Heart right ventricle (tissue), 16 donors: ENCODE data around the gene MAG. TPM values are rescaled to one million over a fixed set of nuclear protein-coding genes. Genes with fewer than 3 reads are reported as not detected.

ENCODE experiments used
- ATAC-seq, 8 donors: fragments of 200-7000 bp; cut with Tn5 transposase; one replicate each; pipeline ENCODE4 v1.9.1; 2020; ENCODE audit warnings: mild to moderate bottlenecking in 8 of 8, moderate library complexity in 8 of 8, moderate number of reproducible peaks in 1 of 8
- DNase-seq, 2 donors: peaks; one replicate each; pipeline ENCODE4 v3.0.0-alpha.2; 2020
- H3K27ac ChIP-seq, 10 donors: fragments of 200-600 bp; sonication (generic) in 2 of 10; one replicate each; pipeline versions ENCODE4 v1.5.0 to v1.8.0; 2020 to 2022; ENCODE audit warnings: mild to moderate bottlenecking in 3 of 10
- H3K27me3 ChIP-seq, 7 donors: fragments of 200-600 bp; one replicate each; pipeline ENCODE4 v1.8.0; 2021 to 2022; ENCODE audit warnings: mild to moderate bottlenecking in 2 of 7
- H3K36me3 ChIP-seq, 9 donors: fragments of 200-600 bp; sonication (generic) in 1 of 9; one replicate each; pipeline versions ENCODE4 v1.5.0 to v1.8.0; 2020 to 2022; ENCODE audit warnings: mild to moderate bottlenecking in 2 of 9
- H3K4me1 ChIP-seq, 9 donors: fragments of 200-600 bp; sonication (generic) in 1 of 9; one replicate each; pipeline versions ENCODE4 v1.5.0 to v1.8.0; 2020 to 2022; ENCODE audit warnings: mild to moderate bottlenecking in 4 of 9
- H3K4me3 ChIP-seq, 10 donors: fragments of 200-600 bp; sonication (generic) in 2 of 10; one replicate each; pipeline versions ENCODE4 v1.5.0 to v1.8.0; 2020 to 2022; ENCODE audit warnings: mild to moderate bottlenecking in 7 of 10, moderate library complexity in 2 of 10
- H3K9me3 ChIP-seq, 11 donors: fragments of 200-600 bp in 10 of 11; sonication (generic) in 2 of 11; one replicate each; pipeline versions ENCODE4 v1.5.0 to v1.8.0; 2013 to 2022; ENCODE audit warnings: mild to moderate bottlenecking in 2 of 11, control low read depth in 1 of 11, moderate library complexity in 1 of 11
- WGBS, 2 donors: extraction: QIAGEN DNeasy Blood & Tissue Kit; methylation state at CpG; one replicate each; pipeline ENCODE4 v1.1.7; 2013; ENCODE audit warnings: inconsistent platforms in 1 of 2; 5-methylcytosine and 5-hydroxymethylcytosine counted together
- intact Hi-C, 10 donors: fragments of 100-400 bp; cut with DNase I; formaldehyde crosslinking; loops; one replicate each; pipeline versions ENCODE4 v1.11.1 to v1.14.2; 2022
- polyA plus RNA-seq, 2 donors: library from polyadenylated mRNA; stranded (reverse); fragments of 200-250 nt; gene quantifications; one replicate each; pipeline ENCODE4 v1.2.3, GENCODE V29; 2013
- total RNA-seq, 10 donors: library from RNA; stranded (reverse); fragmentation: NEBNext Ultra II Directional in 3 of 10; extraction: Animal tissue kit (Norgen Biotek cat#: 25700) in 3 of 10; gene quantifications; one replicate each; pipeline versions ENCODE4 v1.2.1 to v1.2.4, GENCODE V29; 2021 to 2023
- TF ChIP-seq, protein P1 (sequence below), 9 donors: fragments of 200-600 bp; sonication (generic) in 2 of 9; IDR thresholded peaks; one replicate each; pipeline versions ENCODE4 v1.5.0 to v1.8.0; 2021 to 2022; ENCODE audit warnings: antibody characterized with exemption in 9 of 9, mild to moderate bottlenecking in 5 of 9, moderate library complexity in 1 of 9
- donor health status: Arrhythmogenic right ventricular cardiomyopathy.
- donor health status: ischemic (EF 13 %, LVEDD 7.1; RV severe dilation, severe dysfunction).
- donor health status: healthy with polysubstance abuse.
- donor health status: DM: no; HTN: yes; CAD: no.
- donor health status: DM: no; HTN: no; CAD: no.
- donor health status: ischemic (EF 25% LVEDD 6.9; RV normal size, moderate dysfunction).
- donor health status: ischemic (EF 25% LVEDD 5.7; RV mildly dilated, moderate dysfunction).
- donor health status: healthy.
- donor health status: DM: yes; HTN: yes; CAD: no.
- donor health status: Ischemic cardiomyopathy.
- donor health status: ischemic (EF 35%, LVEDD 5.7; RV mildly dilated, moderate dysfunction).
- donor health status: nonischemic (EF 11% LVEDD 7.7; RV severe dilation, severe dysfunction).
- donor health status: DM: yes; HTN: yes; CAD: no.
- donor health status: PGD.
- donor health status: ischemic (EF 29% LVEDD 5.4; RV normal size, mild dysfunction).
- donor health status: nonischemic (EF 23%, LVEDD 6.1; RV moderate dilation, normal function).

The MAG gene
- total and polyA plus RNA-seq, 12 donors = 0.04 to 0.39 TPM; not detected in 10

DNA sequence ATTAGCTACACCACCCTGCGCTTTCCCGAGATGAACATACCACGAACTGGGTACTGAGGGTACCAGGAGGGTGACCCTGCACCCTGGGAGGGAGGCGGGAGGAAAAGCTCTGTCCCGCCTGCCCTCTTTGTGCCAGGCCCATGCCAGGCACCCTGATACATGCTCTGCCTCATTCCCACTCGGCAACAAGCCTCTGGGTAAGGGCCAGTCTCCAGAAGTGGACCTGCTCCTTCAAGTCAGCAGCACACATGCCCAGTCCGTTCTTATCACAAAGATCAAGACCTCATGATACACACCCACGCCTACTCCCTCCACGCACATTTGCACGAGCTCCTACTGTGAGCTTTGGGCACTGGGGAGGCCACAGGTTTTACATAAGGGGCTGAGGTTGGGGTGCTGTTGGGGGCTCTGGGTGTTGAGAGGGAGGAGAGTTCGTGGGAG, 53.7 kb downstream of the MAG start:
- H3K27me3 ChIP-seq = peaks cover 0 to 39% (median 14%) of the 10 kb centered on the region in 7 donors
- no peak for DNase-seq
- no peaks in the 10 kb centered on the region for H3K9me3 ChIP-seq
- TF ChIP-seq, protein P1, sequence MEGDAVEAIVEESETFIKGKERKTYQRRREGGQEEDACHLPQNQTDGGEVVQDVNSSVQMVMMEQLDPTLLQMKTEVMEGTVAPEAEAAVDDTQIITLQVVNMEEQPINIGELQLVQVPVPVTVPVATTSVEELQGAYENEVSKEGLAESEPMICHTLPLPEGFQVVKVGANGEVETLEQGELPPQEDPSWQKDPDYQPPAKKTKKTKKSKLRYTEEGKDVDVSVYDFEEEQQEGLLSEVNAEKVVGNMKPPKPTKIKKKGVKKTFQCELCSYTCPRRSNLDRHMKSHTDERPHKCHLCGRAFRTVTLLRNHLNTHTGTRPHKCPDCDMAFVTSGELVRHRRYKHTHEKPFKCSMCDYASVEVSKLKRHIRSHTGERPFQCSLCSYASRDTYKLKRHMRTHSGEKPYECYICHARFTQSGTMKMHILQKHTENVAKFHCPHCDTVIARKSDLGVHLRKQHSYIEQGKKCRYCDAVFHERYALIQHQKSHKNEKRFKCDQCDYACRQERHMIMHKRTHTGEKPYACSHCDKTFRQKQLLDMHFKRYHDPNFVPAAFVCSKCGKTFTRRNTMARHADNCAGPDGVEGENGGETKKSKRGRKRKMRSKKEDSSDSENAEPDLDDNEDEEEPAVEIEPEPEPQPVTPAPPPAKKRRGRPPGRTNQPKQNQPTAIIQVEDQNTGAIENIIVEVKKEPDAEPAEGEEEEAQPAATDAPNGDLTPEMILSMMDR (IDR thresholded peaks at IDR 0.05) = no peak
- peaks cover 0 to 23% (median 0%) of the 10 kb centered on the region in 9 donors for H3K4me1 ChIP-seq
- H3K27ac ChIP-seq = no peak overlapping the region
- no peak for ATAC-seq
- no peak overlapping the region for H3K4me3 ChIP-seq
- intact Hi-C loops = no loop called here
- 78 to 79% methylated on average over 11 of the region's 11 CpGs for WGBS, 2 donors
- H3K36me3 ChIP-seq = no peaks in the 10 kb centered on the region

DNA sequence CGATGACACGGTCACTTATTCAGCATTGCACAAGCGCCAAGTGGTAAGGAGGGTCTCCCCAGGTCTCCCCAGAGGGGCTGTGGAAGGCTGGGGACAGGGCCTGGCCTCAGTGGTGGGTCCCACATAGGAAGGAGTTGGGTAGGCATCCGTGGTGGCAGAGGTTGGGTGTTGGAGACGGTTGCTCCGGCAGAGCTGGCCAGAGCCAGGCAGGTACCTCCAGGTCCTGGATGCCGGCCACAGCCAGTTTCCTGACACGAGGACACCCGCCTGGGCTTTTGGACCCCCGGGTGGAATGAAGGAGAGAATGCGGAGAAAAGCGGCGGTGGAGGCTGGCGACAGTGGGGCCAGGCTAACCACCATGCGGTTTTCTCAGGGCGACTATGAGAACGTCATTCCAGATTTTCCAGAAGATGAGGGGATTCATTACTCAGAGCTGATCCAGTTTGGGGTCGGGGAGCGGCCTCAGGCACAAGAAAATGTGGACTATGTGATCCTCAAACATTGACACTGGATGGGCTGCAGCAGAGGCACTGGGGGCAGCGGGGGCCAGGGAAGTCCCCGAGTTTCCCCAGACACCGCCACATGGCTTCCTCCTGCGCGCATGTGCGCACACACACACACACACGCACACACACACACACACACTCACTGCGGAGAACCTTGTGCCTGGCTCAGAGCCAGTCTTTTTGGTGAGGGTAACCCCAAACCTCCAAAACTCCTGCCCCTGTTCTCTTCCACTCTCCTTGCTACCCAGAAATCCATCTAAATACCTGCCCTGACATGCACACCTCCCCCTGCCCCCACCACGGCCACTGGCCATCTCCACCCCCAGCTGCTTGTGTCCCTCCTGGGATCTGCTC, 54.5 kb downstream of the MAG start:
- H3K4me3 ChIP-seq = no peak overlapping the region
- no peak for ATAC-seq
- peak overlapping the region in 1 of 10 donors; percentile 85 for H3K27ac ChIP-seq
- 65 to 70% methylated on average over 28 of the region's 28 CpGs for WGBS, 2 donors
- peaks cover 0 to 44% (median 14%) of the 10 kb centered on the region in 7 donors for H3K27me3 ChIP-seq
- H3K4me1 ChIP-seq = peaks cover 0 to 23% (median 0%) of the 10 kb centered on the region in 9 donors
- no peaks in the 10 kb centered on the region for H3K9me3 ChIP-seq
- no peaks in the 10 kb centered on the region for H3K36me3 ChIP-seq
- TF ChIP-seq, protein P1 (IDR thresholded peaks at IDR 0.05) = no peak
- intact Hi-C loops = no loop called here
- no peak for DNase-seq

DNA sequence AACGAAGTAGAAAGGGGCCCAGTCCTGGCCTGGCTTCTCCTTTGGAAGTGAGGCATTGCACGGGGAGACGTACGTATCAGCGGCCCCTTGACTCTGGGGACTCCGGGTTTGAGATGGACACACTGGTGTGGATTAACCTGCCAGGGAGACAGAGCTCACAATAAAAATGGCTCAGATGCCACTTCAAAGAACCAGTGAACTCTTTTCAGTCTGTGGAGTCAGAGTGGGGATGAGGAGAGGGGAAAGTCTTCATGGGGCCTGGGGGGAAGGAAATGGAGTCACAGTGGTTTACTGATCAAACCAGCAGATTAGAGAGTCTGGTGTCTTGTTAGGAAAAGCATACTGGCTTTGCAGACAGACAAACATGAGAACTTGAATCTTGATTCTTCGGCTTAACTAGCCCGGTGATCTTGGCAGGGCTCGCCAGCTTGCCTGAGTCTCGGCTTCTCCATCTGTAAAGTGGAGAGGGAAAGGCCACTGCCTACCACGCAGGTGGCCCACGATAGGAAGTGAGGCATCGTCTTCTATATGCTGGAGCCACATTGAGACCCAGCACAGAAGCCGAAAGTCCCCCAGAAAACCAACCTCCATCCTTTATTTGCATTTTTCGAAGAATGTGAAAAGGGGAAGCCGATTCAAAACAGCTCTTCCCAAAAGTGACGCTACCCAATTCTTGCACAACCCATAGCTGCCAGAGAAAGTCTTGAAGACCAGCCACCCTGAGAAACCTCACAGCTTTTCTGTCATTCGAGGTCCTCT, 55.4 kb downstream of the MAG start, which contains the start of gene FFAR1:
Gene FFAR1 (plus strand): TSS at position 732 of the 759 bp plus-strand sequence. CDS start 3,650 bp downstream, outside the sequence.
- intact Hi-C loops = no loop called here
- WGBS, 2 donors = 70 to 78% methylated on average over 18 of the region's 18 CpGs
- DNase-seq = no peak

DNA sequence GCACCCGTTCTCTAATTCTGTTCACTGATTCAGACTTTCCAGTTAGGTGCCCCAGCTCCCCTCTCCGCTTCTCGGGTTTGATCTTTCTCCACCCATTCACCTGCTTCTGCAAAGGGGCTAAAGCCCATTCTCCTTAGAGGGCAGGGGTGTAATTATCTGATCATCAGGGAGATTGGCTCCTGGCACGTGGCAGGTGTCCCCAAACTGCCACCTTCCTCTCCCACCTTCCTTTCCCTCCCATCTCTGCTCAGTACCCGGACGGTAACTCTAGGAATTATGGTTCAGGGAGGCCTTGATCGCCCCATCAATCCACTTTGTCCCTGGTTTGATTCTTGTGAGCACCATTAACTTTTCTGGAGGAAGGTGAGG, 56.0 kb downstream of the MAG start:
- TF ChIP-seq, protein P1 (IDR thresholded peaks at IDR 0.05) = no peak
- Histone ChIP-seq H3K4me3 (no peak overlapping the region), H3K27ac (peak overlapping the region in 1 of 10 donors; percentile 85), H3K9me3 (no peaks in the 10 kb centered on the region), H3K27me3 (peaks cover 0 to 44% (median 18%) of the 10 kb centered on the region in 7 donors), H3K36me3 (no peaks in the 10 kb centered on the region), H3K4me1 (peaks cover 0 to 30% (median 0%) of the 10 kb centered on the region in 9 donors)
- ATAC-seq (no peak), DNase-seq (no peak)
- WGBS, 2 donors = 81 to 87% methylated on average over 7 of the region's 7 CpGs
- intact Hi-C loops = no loop called here

More for the DNA sequence above, 55.4 kb downstream of the MAG start, which contains the start of gene FFAR1:
- Histone ChIP-seq H3K36me3 (no peaks in the 10 kb centered on the region), H3K27ac (peak within 1 kb of the TSS in 1 of 10 donors; percentile 85), H3K4me3 (no peak within 1 kb of the TSS), H3K27me3 (peaks cover 0 to 44% (median 16%) of the 10 kb centered on the region in 7 donors), H3K4me1 (peaks cover 0 to 24% (median 0%) of the 10 kb centered on the region in 9 donors), H3K9me3 (no peaks in the 10 kb centered on the region)
- TF ChIP-seq, protein P1 (IDR thresholded peaks at IDR 0.05) = no peak
- peak in 1 of 8 donors; percentile 31 for ATAC-seq
